ENCODE measurements around the gene TIMM50.
"Not testable (repeated sequence)": the region's sequence is repeated elsewhere in the genome, so short reads cannot be mapped to it uniquely, and the experiment has no call there.

The TIMM50 gene

DNA sequence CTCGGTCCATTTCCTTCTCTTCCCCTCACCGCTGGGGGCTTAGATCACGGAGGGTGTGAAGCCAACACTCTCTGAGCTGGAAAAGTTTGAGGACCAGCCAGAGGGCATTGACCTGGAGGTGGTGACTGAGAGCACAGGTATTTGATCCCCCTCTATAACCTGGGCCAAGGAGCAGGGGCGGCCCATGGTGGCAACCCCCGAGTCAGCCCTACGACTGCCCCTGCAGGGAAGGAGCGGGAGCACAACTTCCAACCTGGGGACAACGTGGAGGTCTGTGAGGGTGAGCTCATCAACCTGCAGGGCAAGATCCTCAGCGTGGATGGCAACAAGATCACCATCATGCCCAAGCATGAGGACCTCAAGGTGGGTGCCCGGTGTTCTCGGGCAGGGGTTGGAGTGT is 11.6 kb upstream of the TIMM50 start:
- in situ Hi-C loops (cut with HindIII; ENCODE audit: low sequenced_read_pairs), result no loop called here

DNA sequence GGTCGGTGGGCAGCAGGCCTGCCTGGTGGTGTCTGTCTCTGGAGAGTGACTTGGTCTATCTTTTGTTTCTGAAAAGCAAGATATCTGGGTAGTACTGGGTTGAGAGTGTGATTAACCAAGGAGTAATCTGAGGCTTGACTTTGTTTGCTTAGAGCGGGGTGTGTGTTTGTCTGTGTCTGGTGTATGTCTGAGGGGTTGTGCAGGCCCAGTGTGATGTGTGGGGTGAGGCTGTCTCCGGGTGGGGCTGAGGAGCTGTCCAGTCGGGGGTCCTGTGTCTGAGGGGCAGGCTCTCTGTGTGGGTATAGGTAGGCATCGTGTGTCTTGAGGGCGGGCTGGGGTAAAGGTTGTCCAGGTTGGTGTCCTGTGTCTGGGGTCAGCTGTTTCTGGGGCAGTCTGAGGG is 11.1 kb upstream of the TIMM50 start:
- in situ Hi-C loops (cut with HindIII; ENCODE audit: low sequenced_read_pairs), result no loop called here

DNA sequence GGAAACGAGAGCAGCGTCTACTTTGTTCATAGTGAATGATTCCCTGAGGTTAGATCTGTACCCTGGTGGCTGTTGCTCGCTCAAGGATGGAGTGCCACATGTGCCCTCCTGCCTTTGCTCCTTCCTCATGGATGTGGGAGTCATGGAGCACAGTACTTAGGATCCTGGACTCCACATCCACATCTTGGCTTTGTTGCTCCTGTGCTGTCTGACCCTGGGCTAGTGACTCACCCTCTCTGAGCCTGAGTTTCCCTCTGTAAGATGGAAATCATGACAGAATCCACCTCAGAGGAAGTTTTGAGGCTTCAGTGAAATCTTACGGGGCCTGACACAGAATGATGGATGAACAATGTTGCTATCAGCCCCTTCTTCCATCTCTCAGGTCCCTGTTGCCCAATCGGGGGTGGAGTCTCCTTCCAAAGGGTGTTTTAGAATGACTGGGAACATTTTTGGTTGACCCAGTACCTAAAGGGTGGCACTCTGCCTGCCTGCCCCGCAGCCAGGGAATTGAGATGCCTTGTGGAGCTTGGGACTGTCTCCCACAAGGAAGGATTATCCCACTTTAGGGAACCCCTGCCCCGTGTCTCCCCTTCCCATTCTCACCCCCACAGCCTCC is 9.8 kb upstream of the TIMM50 start:
- in situ Hi-C loops (cut with HindIII; ENCODE audit: low sequenced_read_pairs), result no loop called here

DNA sequence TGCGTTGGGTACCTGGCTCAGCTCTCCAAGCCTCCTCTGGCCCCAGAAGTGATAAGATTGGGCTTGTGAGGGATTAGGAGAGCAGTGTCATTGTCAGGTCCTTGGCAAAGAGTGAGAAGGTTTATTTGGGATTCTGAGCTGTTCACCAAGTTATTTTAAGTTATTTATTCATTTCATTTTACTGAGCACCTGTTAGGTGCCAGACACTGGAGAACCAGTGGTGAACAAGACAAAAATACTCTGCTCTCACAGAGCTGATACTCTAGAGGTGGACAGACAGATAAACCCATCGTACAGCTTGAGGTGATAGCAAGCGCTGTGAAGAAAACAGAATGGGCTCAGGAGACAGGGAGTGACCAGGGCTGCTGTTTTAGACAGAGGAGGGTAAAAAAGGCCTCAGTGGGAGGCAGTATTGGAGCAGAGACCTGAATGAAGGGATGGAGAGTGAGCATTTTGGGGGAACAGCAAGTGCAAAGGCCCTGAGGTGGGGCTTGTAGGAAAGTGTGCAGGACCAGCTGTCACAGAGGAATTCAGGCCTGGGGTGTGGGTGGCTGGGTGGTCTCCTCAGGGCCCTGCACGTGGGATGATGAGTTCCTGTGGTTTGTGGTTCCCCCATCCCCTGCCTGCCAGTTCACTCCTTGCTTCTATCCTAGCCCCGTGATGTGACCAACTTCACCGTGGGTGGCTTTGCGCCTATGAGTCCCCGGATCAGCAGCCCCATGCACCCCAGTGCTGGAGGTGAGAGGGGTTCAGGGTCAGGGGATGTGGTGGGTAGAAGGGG is 8.7 kb upstream of the TIMM50 start:
- in situ Hi-C loops (cut with HindIII; ENCODE audit: low sequenced_read_pairs), result no loop called here

DNA sequence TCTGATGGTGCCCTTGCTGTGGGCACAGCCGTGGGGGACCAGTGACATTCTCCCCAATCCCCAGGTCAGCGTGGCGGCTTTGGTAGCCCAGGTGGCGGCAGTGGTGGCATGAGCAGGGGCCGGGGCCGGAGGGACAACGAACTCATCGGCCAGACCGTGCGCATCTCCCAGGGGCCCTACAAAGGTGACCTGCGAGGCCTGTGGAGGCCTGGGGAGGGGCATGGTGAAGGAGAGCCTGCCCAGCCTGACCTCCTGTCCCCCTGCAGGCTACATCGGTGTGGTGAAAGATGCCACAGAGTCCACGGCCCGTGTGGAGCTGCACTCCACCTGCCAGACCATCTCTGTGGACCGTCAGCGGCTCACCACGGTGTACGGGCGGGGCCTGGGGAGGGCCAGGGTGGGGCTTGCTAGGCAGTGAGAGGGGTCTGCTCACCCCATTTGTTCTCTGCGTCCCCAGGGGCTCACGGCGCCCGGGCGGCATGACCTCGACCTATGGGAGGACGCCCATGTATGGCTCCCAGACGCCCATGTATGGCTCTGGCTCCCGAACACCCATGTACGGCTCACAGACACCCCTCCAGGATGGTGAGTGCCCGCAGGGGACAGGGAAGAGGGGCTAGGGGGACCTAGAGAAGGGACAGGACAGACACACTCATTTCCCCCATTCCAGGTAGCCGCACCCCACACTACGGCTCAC is 7.7 kb upstream of the TIMM50 start:
- in situ Hi-C loops (cut with HindIII; ENCODE audit: low sequenced_read_pairs), result no loop called here

- in situ Hi-C loops (cut with HindIII; ENCODE audit: low sequenced_read_pairs), result no loop called here
These were observed 7.1 kb upstream of the TIMM50 start for GRCh38 chr19:39473443-39473960.

DNA sequence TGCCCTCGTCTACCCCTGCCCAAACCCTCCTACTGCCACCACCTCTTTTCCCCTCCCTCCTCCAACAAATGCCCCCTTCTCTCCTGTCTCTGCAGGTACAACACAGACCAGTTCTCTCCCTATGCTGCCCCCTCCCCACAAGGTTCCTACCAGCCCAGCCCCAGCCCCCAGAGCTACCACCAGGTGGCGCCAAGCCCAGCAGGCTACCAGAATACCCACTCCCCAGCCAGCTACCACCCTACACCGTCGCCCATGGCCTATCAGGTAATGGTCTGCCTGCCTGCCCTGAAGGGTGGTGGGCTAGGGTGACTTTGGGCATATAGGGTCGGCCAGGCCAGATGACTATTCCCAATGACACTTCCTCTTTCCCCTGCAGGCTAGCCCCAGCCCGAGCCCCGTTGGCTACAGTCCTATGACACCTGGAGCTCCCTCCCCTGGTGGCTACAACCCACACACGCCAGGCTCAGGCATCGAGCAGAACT is 6.5 kb upstream of the TIMM50 start:
- in situ Hi-C loops (cut with HindIII; ENCODE audit: low sequenced_read_pairs), result no loop called here

DNA sequence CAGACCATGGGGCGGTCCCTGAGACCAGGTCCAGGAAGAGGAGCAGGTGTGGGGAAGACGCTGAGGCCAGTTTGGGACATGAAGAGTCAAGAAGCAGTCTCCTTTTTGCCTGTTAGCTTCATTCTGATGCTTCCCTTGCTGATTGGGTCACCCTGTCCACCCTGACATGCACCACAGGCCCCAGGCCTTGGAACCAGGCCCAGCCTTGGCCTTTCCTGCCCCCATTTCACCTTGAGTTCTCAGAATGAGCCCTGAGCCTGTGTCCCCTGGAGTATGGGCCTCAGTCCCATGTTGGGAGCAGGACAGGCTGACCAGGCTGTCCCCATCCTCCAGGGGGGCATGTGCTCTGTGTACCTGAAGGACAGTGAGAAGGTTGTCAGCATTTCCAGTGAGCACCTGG is 4.9 kb upstream of the TIMM50 start:
- in situ Hi-C loops (cut with HindIII; ENCODE audit: low sequenced_read_pairs), result no loop called here

- in situ Hi-C loops (cut with HindIII; ENCODE audit: low sequenced_read_pairs), result not testable (repeated sequence)
These were observed 1.3 kb upstream of the TIMM50 start for GRCh38 chr19:39479319-39479801.

GRCh38 chr19:39479916-39480315 is 722 bp upstream of the TIMM50 start:
- in situ Hi-C loops (cut with HindIII; ENCODE audit: low sequenced_read_pairs), result no loop called here

- in situ Hi-C loops (cut with HindIII; ENCODE audit: low sequenced_read_pairs), result no loop called here
These were observed 549 bp downstream of the TIMM50 start for GRCh38 chr19:39481229-39481545.

- in situ Hi-C loops (cut with HindIII; ENCODE audit: low sequenced_read_pairs), result no loop called here
These were observed 1.0 kb downstream of the TIMM50 start for GRCh38 chr19:39481676-39482075.

GRCh38 chr19:39483141-39483540 is 2.5 kb downstream of the TIMM50 start:
- in situ Hi-C loops (cut with HindIII; ENCODE audit: low sequenced_read_pairs), result no loop called here

GRCh38 chr19:39489756-39490155 is 9.1 kb downstream of the TIMM50 start:
- in situ Hi-C loops (cut with HindIII; ENCODE audit: low sequenced_read_pairs), result no loop called here

- in situ Hi-C loops (cut with HindIII; ENCODE audit: low sequenced_read_pairs), result no loop called here
These were observed 11.6 kb downstream of the TIMM50 start for GRCh38 chr19:39492225-39492624.

DNA sequence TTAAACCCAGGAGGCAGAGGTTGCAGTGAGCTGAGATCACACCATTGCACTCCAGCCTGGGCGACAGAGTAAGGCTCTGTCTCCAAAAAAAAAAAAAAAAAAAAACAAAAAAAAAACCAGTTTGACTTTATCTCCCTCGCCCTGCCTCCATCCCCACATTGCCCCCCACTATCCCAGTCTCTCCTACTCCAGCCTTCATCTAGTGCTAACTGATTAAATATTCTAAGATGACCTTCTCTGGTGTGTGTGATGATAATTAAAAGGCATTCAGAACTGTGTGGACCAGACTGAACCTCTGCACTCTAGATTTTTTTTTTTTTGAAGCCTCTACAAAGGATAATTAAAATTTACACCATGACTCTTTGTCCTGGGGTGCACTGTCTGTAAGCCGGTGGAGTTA is 12.2 kb downstream of the TIMM50 start:
- in situ Hi-C loops (cut with HindIII; ENCODE audit: low sequenced_read_pairs), result no loop called here

DNA sequence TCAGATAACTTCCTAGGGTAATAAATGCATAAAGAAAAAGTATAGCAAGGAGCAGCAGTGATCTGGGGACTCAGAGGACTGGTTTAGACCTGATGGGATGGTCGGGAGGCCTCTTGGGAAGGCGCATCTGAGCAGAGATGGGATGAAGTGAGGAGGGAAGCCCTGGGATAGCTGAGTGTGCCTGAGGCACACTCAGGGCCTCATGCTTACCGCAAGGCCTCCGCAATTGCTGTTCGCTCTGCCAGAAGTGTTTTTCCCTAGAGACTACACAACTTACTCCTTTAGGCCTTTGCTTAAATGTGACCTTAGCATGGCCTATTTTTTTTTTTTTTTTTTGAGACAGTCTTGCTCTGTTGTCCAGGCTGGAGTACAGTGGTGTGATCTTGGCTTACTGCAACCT is 14.0 kb downstream of the TIMM50 start:
- in situ Hi-C loops (cut with HindIII; ENCODE audit: low sequenced_read_pairs), result no loop called here

DNA sequence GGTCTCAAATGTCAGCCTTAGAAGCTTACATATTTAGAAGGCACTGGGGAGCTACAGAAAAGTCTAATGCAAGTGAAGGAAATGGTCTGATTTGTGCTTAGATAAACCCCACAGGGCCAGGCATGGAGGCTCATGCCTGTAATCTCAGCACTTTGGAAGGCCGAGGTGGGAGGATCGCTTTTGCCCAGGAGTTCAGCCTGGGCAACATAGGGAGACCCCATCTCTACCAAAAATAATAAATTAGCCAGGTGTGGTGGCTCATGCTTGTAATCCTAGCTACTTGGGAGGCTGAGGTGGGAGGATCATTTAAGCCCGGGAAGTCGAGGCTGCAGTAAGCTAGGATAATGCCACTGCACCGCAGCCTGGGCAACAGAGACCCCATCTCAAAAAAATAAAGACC is 15.4 kb downstream of the TIMM50 start:
- in situ Hi-C loops (cut with HindIII; ENCODE audit: low sequenced_read_pairs), result no loop called here

- in situ Hi-C loops (cut with HindIII; ENCODE audit: low sequenced_read_pairs), result no loop called here
These were observed 17.0 kb downstream of the TIMM50 start for GRCh38 chr19:39497701-39497995.

DNA sequence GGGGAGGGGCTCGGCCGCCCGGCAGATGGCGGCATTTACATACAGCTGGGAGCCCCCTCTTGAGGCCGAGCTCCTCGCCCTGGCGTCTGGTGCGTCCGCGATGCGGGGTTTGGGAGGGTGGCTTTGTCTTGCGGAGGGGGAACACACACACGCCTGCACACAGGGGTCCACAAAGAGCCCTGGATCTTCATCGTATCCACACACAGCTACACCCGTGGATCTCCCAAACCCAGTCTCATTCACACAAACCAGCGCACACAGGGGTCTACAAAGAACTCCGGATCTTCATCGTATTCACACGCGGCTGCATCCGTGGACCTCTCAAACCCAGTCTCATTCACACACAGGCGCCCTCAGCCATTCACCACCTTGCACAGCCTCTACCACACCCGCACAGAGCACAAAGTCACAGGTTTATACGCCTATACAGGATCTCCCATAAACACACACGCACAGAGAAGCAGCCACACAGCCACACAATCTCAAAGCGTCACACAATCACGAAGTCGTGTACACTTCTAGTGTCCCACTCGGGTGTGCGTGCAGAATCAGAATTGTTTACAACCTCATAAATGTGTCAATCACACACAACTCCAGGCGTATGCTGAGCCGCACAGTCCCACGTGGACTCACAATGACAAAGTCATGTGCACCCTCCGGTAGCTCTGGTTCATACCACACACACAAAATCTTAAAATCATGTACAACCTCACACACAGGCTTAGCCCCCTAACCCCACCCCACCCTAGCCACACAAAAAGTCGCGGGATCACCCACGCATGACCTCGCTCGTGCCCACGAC is 17.6 kb downstream of the TIMM50 start:
- in situ Hi-C loops (cut with HindIII; ENCODE audit: low sequenced_read_pairs), result no loop called here
